IMR-90 (cell line): ENCODE data around the gene NDUFS7. TPM values are rescaled to one million over a fixed set of nuclear protein-coding genes. Genes with fewer than 3 reads are reported as not detected.
A peak's percentile ranks its signal among the peaks of the same experiment; 100 is the strongest.

Experiments used
- ATAC-seq: fragments of 200-7000 bp; cut with Tn5 transposase; 2 replicates; pipeline ENCODE4 v1.9.1; 2020; ENCODE audit warnings: low read depth, mild to moderate bottlenecking, moderate library complexity
- BruUV-seq: library from RNA; stranded (reverse); fragments of 400-500 nt; replicated peaks from 2 replicates; lab custom pipeline; 2021; lab: Mats Ljungman, UMichigan
- CTCF ChIA-PET: fragments of 300-600 bp; formaldehyde crosslinking; extraction: SDS; loops from one replicate; lab custom pipeline; 2021; ENCODE audit warnings: antibody characterized with exemption; lab: Yijun Ruan, JAX
- POLR2A ChIA-PET: fragments of 300-600 bp; sonication (Branson Sonifier 250); formaldehyde crosslinking; loops from one replicate; lab custom pipeline; 2022; ENCODE audit warnings: antibody characterized with exemption; ENCODE audit not compliant: unreplicated experiment; lab: Charles Lee
- DNase-seq: peaks from one replicate; pipeline ENCODE4 v3.0.0; 2013
- H2AFZ ChIP-seq: replicated peaks from 2 replicates; pipeline ENCODE3; 2013; ENCODE audit warnings: low read length, mild to moderate bottlenecking; ENCODE audit not compliant: poor library complexity
- H2AK5ac ChIP-seq: 2 replicates; pipeline ENCODE4 v1.6.1; 2013; ENCODE audit warnings: low read depth, low read length, inconsistent platforms
- H2AK9ac ChIP-seq: replicated peaks from 2 replicates; pipeline ENCODE3; 2013; ENCODE audit warnings: mild to moderate bottlenecking, low read depth, low read length, moderate library complexity; ENCODE audit not compliant: poor library complexity
- H2BK120ac ChIP-seq: 2 replicates; pipeline ENCODE4 v1.6.1; 2013; ENCODE audit warnings: low read depth, low read length, inconsistent platforms
- H2BK15ac ChIP-seq: 3 replicates; pipeline ENCODE4 v1.6.1; 2013; ENCODE audit warnings: low read depth, low read length, inconsistent platforms
- H2BK20ac ChIP-seq: 2 replicates; pipeline ENCODE4 v1.6.1; 2013; ENCODE audit warnings: low read depth, mild to moderate bottlenecking, inconsistent platforms, low read length, moderate library complexity
- H2BK5ac ChIP-seq: 2 replicates; pipeline ENCODE4 v1.6.1; 2013; ENCODE audit warnings: mild to moderate bottlenecking, low read depth, low read length, inconsistent platforms; ENCODE audit not compliant: poor library complexity, severe bottlenecking
- H3K14ac ChIP-seq: replicated peaks from 2 replicates; pipeline ENCODE4 v1.6.1; 2013; ENCODE audit warnings: low read depth, low read length, inconsistent platforms
- H3K18ac ChIP-seq: 2 replicates; pipeline ENCODE4 v1.6.1; 2013; ENCODE audit warnings: low read depth, low read length, control low read depth
- H3K23ac ChIP-seq: 2 replicates; pipeline ENCODE4 v1.6.1; 2013; ENCODE audit warnings: low read depth, low read length, inconsistent platforms
- H3K27ac ChIP-seq: 2 replicates; pipeline ENCODE4 v1.5.1; 2013; ENCODE audit warnings: mild to moderate bottlenecking, control low read depth, low read length; ENCODE audit not compliant: insufficient read depth
- H3K27me3 ChIP-seq: 2 replicates; pipeline ENCODE4 v1.6.1; 2013; ENCODE audit warnings: low read length; ENCODE audit not compliant: control insufficient read depth, insufficient read depth
- H3K36me3 ChIP-seq: 2 replicates; pipeline ENCODE4 v1.6.1; 2013; ENCODE audit warnings: low read length, mixed read lengths; ENCODE audit not compliant: control insufficient read depth, insufficient read depth
- H3K4ac ChIP-seq: 2 replicates; pipeline ENCODE4 v1.6.1; 2013; ENCODE audit warnings: low read depth, low read length, inconsistent platforms
- H3K4me1 ChIP-seq: 2 replicates; pipeline ENCODE4 v1.6.1; 2013; ENCODE audit warnings: low read length, mixed read lengths; ENCODE audit not compliant: control insufficient read depth, insufficient read depth
- H3K4me2 ChIP-seq: 2 replicates; pipeline ENCODE4 v1.6.1; 2013; ENCODE audit warnings: low read depth, mild to moderate bottlenecking, control low read depth, low read length, moderate library complexity
- H3K4me3 ChIP-seq: 2 replicates; pipeline ENCODE4 v1.5.1; 2013; ENCODE audit warnings: low read depth, mild to moderate bottlenecking, control low read depth, low read length, moderate library complexity; ENCODE audit not compliant: insufficient read depth
- H3K56ac ChIP-seq: 2 replicates; pipeline ENCODE4 v1.6.1; 2013; ENCODE audit warnings: low read length, inconsistent platforms; ENCODE audit not compliant: insufficient read depth; ENCODE audit errors: extremely low read depth
- H3K79me1 ChIP-seq, 2 experiments: 2 replicates each; pipeline ENCODE4 v1.6.1; 2013; ENCODE audit warnings: low read length in 2 of 2, inconsistent platforms in 1 of 2, low read depth in 1 of 2
- H3K9ac ChIP-seq: 2 replicates; pipeline ENCODE4 v1.6.1; 2013; ENCODE audit warnings: low read depth, low read length, control low read depth
- H3K9me1 ChIP-seq: 2 replicates; pipeline ENCODE4 v1.6.1; 2013; ENCODE audit warnings: low read length, inconsistent platforms; ENCODE audit not compliant: insufficient read depth
- H3K9me3 ChIP-seq: 2 replicates; pipeline ENCODE4 v1.6.1; 2013; ENCODE audit warnings: low read length; ENCODE audit not compliant: control insufficient read depth, insufficient read depth
- H4K20me1 ChIP-seq: 2 replicates; pipeline ENCODE4 v1.6.1; 2013; ENCODE audit warnings: low read length, inconsistent platforms; ENCODE audit not compliant: insufficient read depth
- H4K5ac ChIP-seq: 2 replicates; pipeline ENCODE4 v1.6.1; 2013; ENCODE audit warnings: mild to moderate bottlenecking, low read depth, low read length, control low read depth
- H4K8ac ChIP-seq, 2 experiments: 2 replicates each; pipeline ENCODE4 v1.6.1; 2013; ENCODE audit warnings: low read depth in 2 of 2, low read length in 2 of 2, control low read depth in 1 of 2, inconsistent platforms in 1 of 2
- H4K91ac ChIP-seq: 2 replicates; pipeline ENCODE4 v1.6.1; 2013; ENCODE audit warnings: low read depth, low read length, inconsistent platforms; ENCODE audit not compliant: insufficient read depth
- CHD1 ChIP-seq: IDR thresholded peaks from 2 replicates; pipeline ENCODE4 v1.6.1; 2012; ENCODE audit warnings: low read depth, low read length, improper control_type of control experiment
- CTCF ChIP-seq: conservative IDR thresholded peaks from 2 replicates; pipeline ENCODE4 v1.5.1; 2012; ENCODE audit warnings: mild to moderate bottlenecking, low read depth, low read length, improper control_type of control experiment
- FOS ChIP-seq: fragments of 150-350 bp; IDR thresholded peaks from 2 replicates; pipeline ENCODE4 v1.6.1; 2016; ENCODE audit warnings: low read depth, low read length
- MXI1 ChIP-seq: IDR thresholded peaks from 2 replicates; pipeline ENCODE4 v1.6.1; 2012; ENCODE audit warnings: low read depth, mild to moderate bottlenecking, low read length, moderate library complexity, borderline replicate concordance
- RAD21 ChIP-seq: IDR thresholded peaks from 2 replicates; pipeline ENCODE4 v1.6.1; 2012; ENCODE audit warnings: low read length, improper control_type of control experiment
- RFX5 ChIP-seq: IDR thresholded peaks from 2 replicates; pipeline ENCODE4 v1.8.0; 2012; ENCODE audit warnings: low read depth, mild to moderate bottlenecking, low read length, moderate library complexity
- SMC3 ChIP-seq: fragments of 150-350 bp; IDR thresholded peaks from 2 replicates; pipeline ENCODE4 v1.6.1; 2016; ENCODE audit warnings: low read depth, mild to moderate bottlenecking, antibody characterized with exemption, low read length, moderate library complexity
- WGBS, 2 experiments: methylation state at CpG; one replicate each; pipeline versions ENCODE4 v1.1.5 to v1.1.7; 2013; ENCODE audit warnings: missing lambda C conversion rate in 2 of 2; ENCODE audit not compliant: insufficient read length in 1 of 2; ENCODE audit errors: extremely low coverage in 2 of 2; 5-methylcytosine and 5-hydroxymethylcytosine counted together
- dilution Hi-C: fragments of 300-500 bp; cut with HindIII; formaldehyde crosslinking; loops from one replicate; pipeline ENCODE4 v1.14.3; 2018; ENCODE audit warnings: low sequenced_read_pairs; ENCODE audit not compliant: unreplicated experiment
- in situ Hi-C: fragments of 300-500 bp; cut with MboI; formaldehyde crosslinking; loops from 3 replicates; pipeline ENCODE4 v1.14.3; 2019; ENCODE audit warnings: low sequenced_read_pairs, inconsistent platforms, mixed read lengths
- intact Hi-C: fragments of 100-400 bp; cut with micrococcal nuclease; formaldehyde crosslinking; loops from 2 replicates; pipeline ENCODE4 v1.10.0; 2022
- polyA plus RNA-seq, 3 experiments: library from polyadenylated mRNA; depleted of rRNA; stranded (reverse); fragments of >200 nt; gene quantifications; 2 replicates each; pipeline ENCODE4 v1.2.3, GENCODE V29; 2012; ENCODE audit warnings: low replicate concordance in 1 of 3
- total RNA-seq: library from RNA; depleted of rRNA; stranded (reverse); fragments of >200 nt; gene quantifications from 2 replicates; pipeline ENCODE4 v1.2.3, GENCODE V29; 2012
- TF ChIP-seq, protein P1 (sequence below): fragments of 150-350 bp; IDR thresholded peaks from 2 replicates; pipeline ENCODE4 v1.6.1; 2016; ENCODE audit warnings: low read depth, mild to moderate bottlenecking, low read length, moderate library complexity, borderline replicate concordance

NDUFS7 gene
- total and polyA plus RNA-seq, 2 of the 4 experiments (the other 2 are of a cell fraction) = 60.8 to 136 TPM

- Histone ChIP-seq H3K9ac (peak within 1 kb of the TSS; percentile 60), H2AK9ac (peak within 1 kb of the TSS; percentile 96), H3K56ac (no peak within 1 kb of the TSS), H3K27me3 (no peaks in the 10 kb centered on the region), H3K79me1 (peaks cover 0 to 11% of the 10 kb centered on the region in 2 experiments; a peak in 3 of 4 replicates), H4K5ac (peak within 1 kb of the TSS; percentile 40), H2BK20ac (no peak within 1 kb of the TSS), H3K27ac (peak within 1 kb of the TSS; percentile 41; the same call in 1 of the 2 replicates), H3K18ac (no peak within 1 kb of the TSS; the same call in 1 of the 2 replicates), H4K20me1 (no peaks in the 10 kb centered on the region), H4K91ac (no peak within 1 kb of the TSS), H3K4me3 (peak within 1 kb of the TSS; percentile 71), H2BK5ac (peak within 1 kb of the TSS; percentile 5), H2BK120ac (peak within 1 kb of the TSS; percentile 46; the same call in 1 of the 2 replicates), H3K9me1 (no peaks in the 10 kb centered on the region), H3K9me3 (no peaks in the 10 kb centered on the region), H3K23ac (peak within 1 kb of the TSS; percentile 24; the same call in 1 of the 2 replicates), H3K4me2 (peak within 1 kb of the TSS; percentile 94), H3K14ac (no peak within 1 kb of the TSS; the same call in 1 of the 2 replicates), H4K8ac (peak within 1 kb of the TSS; percentile 76 to 78), H2AK5ac (peak within 1 kb of the TSS; percentile 24), H3K4me1 (peaks cover 6% of the 10 kb centered on the region), H3K4ac (peak within 1 kb of the TSS; percentile 70), H2BK15ac (no peak within 1 kb of the TSS), H3K36me3 (peaks cover 3% of the 10 kb centered on the region; the same call in 1 of the 2 replicates), H2AFZ (peak within 1 kb of the TSS; percentile 97)
- POLR2A ChIA-PET = no interaction called here
- intact Hi-C loops = no loop called here
- 0% methylated on average over 45 of the region's 87 CpGs; no CpG with 5 or more reads in 1 of the 2 experiments for WGBS, 2 experiments
- BruUV-seq = no TSS peak
- peak; percentile 93 for ATAC-seq
- TF ChIP-seq CTCF (peak; percentile 48), MXI1 (no peak), RAD21 (no peak), RFX5 (no peak), FOS (no peak), CHD1 (no peak), SMC3 (no peak)
- TF ChIP-seq, protein P1, sequence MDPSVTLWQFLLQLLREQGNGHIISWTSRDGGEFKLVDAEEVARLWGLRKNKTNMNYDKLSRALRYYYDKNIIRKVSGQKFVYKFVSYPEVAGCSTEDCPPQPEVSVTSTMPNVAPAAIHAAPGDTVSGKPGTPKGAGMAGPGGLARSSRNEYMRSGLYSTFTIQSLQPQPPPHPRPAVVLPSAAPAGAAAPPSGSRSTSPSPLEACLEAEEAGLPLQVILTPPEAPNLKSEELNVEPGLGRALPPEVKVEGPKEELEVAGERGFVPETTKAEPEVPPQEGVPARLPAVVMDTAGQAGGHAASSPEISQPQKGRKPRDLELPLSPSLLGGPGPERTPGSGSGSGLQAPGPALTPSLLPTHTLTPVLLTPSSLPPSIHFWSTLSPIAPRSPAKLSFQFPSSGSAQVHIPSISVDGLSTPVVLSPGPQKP = no peak
- dilution Hi-C loops = no loop called here
- in situ Hi-C loops = no loop called here
- no peak for DNase-seq
- CTCF ChIA-PET = interaction anchor here (0.6 kb wide), 1 partner anchor 472 kb away, joined by 3 read pairs; no protein-coding TSS in a partner anchor
Observed at GRCh38 chr19:1401138-1401888, 17.6 kb downstream of the NDUFS7 start, which contains the start of gene GAMT. TSS of gene GAMT (minus strand) at chr19:1401542. CDS start at chr19:1401476, 66 bp downstream.
